GM21737 (cell line): ENCODE results near the gene PTPRN2.

Experiments used
- ATAC-seq: cut with Tn5 transposase; IDR thresholded peaks from one replicate; pipeline ENCODE4 v1.9.1; 2021; ENCODE audit warnings: mild to moderate bottlenecking, moderate library complexity; ENCODE audit not compliant: unreplicated experiment

Gene PTPRN2

GRCh38 chr7:158374146-158374545 lies 213.5 kb downstream of the PTPRN2 start:
- ATAC-seq: no peak

GRCh38 chr7:158373476-158374133 lies 214.0 kb downstream of the PTPRN2 start:
- ATAC-seq: no peak

- no peak for ATAC-seq
These were observed 215.0 kb downstream of the PTPRN2 start for GRCh38 chr7:158372400-158373342.

- no peak for ATAC-seq
These were observed 215.8 kb downstream of the PTPRN2 start for GRCh38 chr7:158371856-158372255.

- ATAC-seq: no peak
These were observed 217.8 kb downstream of the PTPRN2 start for GRCh38 chr7:158369866-158370265.

- no peak for ATAC-seq
These were observed 218.3 kb downstream of the PTPRN2 start for GRCh38 chr7:158369290-158369689.

- no peak for ATAC-seq
These were observed 219.2 kb downstream of the PTPRN2 start for GRCh38 chr7:158368449-158368848.

- ATAC-seq: no peak
These were observed 220.0 kb downstream of the PTPRN2 start for GRCh38 chr7:158367634-158367982.

GRCh38 chr7:158366916-158367633 lies 220.5 kb downstream of the PTPRN2 start:
- ATAC-seq: no peak

GRCh38 chr7:158366346-158366745 lies 221.3 kb downstream of the PTPRN2 start:
- ATAC-seq: no peak

- ATAC-seq: no peak
These were observed 222.4 kb downstream of the PTPRN2 start for GRCh38 chr7:158365267-158365666.

- no peak for ATAC-seq
These were observed 223.2 kb downstream of the PTPRN2 start for GRCh38 chr7:158364451-158364850.

GRCh38 chr7:158362912-158363905 lies 224.4 kb downstream of the PTPRN2 start:
- ATAC-seq: no peak

GRCh38 chr7:158362001-158362400 lies 225.6 kb downstream of the PTPRN2 start:
- no peak for ATAC-seq

- no peak for ATAC-seq
These were observed 226.2 kb downstream of the PTPRN2 start for GRCh38 chr7:158361326-158361946.

- ATAC-seq: no peak
These were observed 228.5 kb downstream of the PTPRN2 start for GRCh38 chr7:158358926-158359645.

GRCh38 chr7:158357898-158358821 lies 229.5 kb downstream of the PTPRN2 start:
- no peak for ATAC-seq
